Parietal lobe (tissue), 1 donor: Measurements from ENCODE around the gene BNIP5. TPM values are rescaled to one million over a fixed set of nuclear protein-coding genes. Genes with fewer than 3 reads are reported as not detected.

Experiments used
- total RNA-seq: library from RNA; depleted of rRNA; stranded (reverse); fragments of >200 nt; gene quantifications from one replicate; pipeline ENCODE4 v1.2.3, GENCODE V29; 2014

The BNIP5 gene
- not detected for total RNA-seq

GRCh38 chr6:36336779-36337241 is at the start of gene BNIP5:
Gene BNIP5, minus strand, starts transcription at chr6:36336888. Its CDS starts 6,198 bp downstream, at chr6:36330690.

GRCh38 chr6:36269834-36270705 is 66.6 kb downstream of the BNIP5 start, which contains the start of gene PNPLA1:
Gene PNPLA1, plus strand, starts transcription at chr6:36270060. Its CDS starts 400 bp downstream, at chr6:36270460.

Other genes starting within 250 kb of the BNIP5 start
- 3.4 TPM for gene MAPK13, start 206.4 kb downstream of the BNIP5 start, total RNA-seq
- 48.8 TPM for gene BRPF3, start 140.1 kb downstream of the BNIP5 start, total RNA-seq
- gene PNPLA1, start 66.8 kb downstream of the BNIP5 start, total RNA-seq = not detected
- gene ETV7, start 50.8 kb upstream of the BNIP5 start, total RNA-seq = not detected
- gene PXT1, start 106.0 kb upstream of the BNIP5 start, total RNA-seq = not detected
- gene KCTD20, start 106.1 kb upstream of the BNIP5 start, total RNA-seq = 68.5 TPM
- 22.8 TPM for gene STK38, start 210.6 kb upstream of the BNIP5 start, total RNA-seq